Choroid plexus epithelial cell (primary cell): ENCODE data around the gene HEYL.

Experiments used
- DNase-seq: peaks from one replicate; pipeline ENCODE4 v3.0.0-alpha.2; 2010; ENCODE audit warnings: low read depth
- H3K4me3 ChIP-seq: 2 replicates; pipeline ENCODE4 v1.5.1; 2011; ENCODE audit warnings: low read depth, mild to moderate bottlenecking, control low read depth, low read length, moderate library complexity
- TF ChIP-seq, protein P1 (sequence below): conservative IDR thresholded peaks from 2 replicates; pipeline ENCODE4 v1.5.1; 2011; ENCODE audit warnings: low read depth, mild to moderate bottlenecking, control low read depth, inconsistent platforms, low read length, moderate library complexity

Gene HEYL

DNA sequence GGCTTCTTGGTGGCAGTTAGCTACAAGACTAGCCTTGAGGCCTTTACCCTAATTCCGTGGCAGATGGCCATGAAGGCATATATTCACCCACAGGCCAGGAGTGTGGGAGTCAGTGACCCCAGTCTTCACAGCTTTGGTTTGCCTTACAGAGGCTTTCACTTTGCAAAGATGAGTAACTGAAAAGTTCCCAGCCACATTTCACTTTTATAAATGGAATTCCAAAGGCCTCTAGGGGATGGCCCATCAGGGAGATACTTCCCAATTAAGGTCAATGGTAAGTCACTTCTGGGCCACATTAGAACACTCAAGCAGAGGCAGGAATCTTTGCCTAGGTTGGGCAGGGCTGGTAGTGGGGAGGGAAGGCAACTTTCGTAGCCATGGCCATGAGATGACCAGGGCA lies 13.1 kb upstream of the HEYL start:
- TF ChIP-seq, protein P1, sequence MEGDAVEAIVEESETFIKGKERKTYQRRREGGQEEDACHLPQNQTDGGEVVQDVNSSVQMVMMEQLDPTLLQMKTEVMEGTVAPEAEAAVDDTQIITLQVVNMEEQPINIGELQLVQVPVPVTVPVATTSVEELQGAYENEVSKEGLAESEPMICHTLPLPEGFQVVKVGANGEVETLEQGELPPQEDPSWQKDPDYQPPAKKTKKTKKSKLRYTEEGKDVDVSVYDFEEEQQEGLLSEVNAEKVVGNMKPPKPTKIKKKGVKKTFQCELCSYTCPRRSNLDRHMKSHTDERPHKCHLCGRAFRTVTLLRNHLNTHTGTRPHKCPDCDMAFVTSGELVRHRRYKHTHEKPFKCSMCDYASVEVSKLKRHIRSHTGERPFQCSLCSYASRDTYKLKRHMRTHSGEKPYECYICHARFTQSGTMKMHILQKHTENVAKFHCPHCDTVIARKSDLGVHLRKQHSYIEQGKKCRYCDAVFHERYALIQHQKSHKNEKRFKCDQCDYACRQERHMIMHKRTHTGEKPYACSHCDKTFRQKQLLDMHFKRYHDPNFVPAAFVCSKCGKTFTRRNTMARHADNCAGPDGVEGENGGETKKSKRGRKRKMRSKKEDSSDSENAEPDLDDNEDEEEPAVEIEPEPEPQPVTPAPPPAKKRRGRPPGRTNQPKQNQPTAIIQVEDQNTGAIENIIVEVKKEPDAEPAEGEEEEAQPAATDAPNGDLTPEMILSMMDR: no peak
- DNase-seq: no peak
- H3K4me3 ChIP-seq: no peak overlapping the region

DNA sequence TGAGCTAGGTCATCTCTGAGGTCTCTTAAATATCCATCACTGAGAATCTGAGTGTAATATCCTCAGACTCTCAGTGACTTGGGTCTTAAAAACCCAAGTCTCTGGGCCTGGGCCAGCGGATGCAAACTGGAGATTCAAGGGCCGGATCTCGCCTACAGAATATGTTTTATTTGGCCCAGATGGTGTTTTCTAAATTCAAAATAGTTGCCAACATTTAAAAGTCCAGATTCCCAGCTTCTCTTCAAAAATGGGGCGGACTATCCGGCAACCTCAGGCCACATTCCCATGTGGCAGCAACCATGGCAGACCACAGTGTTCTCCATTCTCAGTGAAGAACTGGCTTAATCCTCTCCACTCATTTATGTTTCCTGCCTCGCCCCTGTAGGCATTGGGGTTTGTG lies 12.7 kb upstream of the HEYL start:
- no peak overlapping the region for H3K4me3 ChIP-seq
- TF ChIP-seq, protein P1: no peak
- DNase-seq: no peak

DNA sequence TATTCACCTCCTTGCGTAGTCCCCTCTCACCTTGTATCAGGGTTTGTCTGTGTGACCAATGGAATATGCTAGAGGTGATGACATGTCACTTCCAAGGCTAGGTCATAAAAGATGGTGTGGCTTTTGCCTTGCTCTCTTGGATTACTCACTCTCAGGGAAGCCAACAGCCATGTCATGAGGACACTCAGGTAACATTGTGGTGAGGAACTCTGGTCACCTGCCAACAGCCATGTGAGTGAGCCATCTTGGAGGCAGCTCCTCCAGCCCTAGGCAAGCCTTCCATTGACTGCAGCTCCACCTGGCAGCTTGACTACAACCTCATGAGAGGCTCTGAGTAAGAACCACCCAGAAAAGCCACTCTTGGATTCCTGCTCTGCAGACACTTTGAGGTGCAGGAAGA lies 11.0 kb upstream of the HEYL start:
- no peak for DNase-seq
- no peak overlapping the region for H3K4me3 ChIP-seq
- TF ChIP-seq, protein P1: no peak

DNA sequence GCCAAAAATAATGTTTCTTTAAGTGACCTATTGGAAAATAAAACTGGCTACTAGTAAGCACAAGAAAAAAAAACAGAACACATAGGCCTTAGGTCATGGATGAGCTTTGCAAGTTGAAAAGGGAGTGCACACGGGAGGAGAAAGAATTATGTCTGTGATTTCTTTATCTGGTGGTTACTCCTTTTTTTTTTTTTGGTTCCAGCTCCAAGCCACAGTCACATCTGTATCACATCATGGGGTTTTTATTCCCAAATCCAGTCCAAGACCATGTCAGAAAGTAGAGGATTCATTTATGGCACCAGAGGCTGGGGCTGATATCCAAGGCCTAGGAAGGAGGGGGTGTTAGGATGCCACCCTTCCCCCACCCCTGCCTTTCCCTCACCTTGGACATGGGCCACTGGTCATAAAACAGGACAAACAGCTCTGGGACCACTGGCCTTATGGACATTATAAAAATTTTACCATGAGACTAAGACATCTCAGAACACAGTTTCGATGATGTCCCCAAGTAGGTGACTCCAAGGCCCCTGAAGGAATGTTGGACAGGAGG lies 10.3 kb upstream of the HEYL start:
- TF ChIP-seq, protein P1: no peak
- no peak for DNase-seq
- H3K4me3 ChIP-seq: no peak overlapping the region

DNA sequence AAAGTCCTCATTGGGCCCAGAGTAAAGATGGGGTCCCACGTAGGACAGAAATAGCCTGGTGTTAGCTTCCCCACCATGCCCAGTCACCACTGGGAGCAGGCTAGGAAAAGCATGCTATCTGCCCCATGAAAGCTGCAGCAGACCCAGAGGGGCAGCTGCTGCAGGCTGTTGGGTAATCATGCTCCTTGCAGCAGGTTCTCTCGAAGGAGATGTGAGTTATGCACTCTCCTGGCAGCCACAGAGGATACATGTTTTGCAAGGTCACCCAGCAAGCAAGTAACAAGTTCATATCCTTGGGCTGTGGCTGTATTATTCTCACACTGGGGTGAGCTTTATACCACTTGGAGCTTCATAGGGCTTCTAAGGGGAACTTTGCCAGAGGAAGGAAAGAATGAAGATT lies 9.1 kb upstream of the HEYL start:
- TF ChIP-seq, protein P1: no peak
- H3K4me3 ChIP-seq: no peak overlapping the region

DNA sequence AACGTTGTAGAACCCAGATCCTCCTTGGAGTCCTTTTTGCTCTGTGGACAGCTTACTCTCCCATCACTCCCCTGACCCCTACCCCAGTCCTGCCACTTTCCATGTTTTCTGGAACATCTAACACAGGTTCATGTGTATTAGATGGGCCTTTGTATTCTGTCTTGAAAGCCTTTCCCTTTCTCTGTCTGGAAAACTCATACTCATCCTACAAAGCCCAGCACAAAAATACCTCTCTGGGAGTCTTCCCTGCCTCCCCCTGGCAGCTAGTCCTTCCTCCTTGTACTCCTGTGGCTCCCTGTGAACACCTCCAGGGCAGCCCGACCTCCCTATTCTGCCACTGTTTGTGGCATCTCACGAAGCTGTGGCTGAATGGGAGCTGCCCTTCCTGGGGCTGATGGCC lies 7.8 kb upstream of the HEYL start:
- no peak overlapping the region for H3K4me3 ChIP-seq
- TF ChIP-seq, protein P1: no peak
- DNase-seq: no peak

More for the DNA sequence above, 9.1 kb upstream of the HEYL start:
- peak; percentile 61 for DNase-seq

DNA sequence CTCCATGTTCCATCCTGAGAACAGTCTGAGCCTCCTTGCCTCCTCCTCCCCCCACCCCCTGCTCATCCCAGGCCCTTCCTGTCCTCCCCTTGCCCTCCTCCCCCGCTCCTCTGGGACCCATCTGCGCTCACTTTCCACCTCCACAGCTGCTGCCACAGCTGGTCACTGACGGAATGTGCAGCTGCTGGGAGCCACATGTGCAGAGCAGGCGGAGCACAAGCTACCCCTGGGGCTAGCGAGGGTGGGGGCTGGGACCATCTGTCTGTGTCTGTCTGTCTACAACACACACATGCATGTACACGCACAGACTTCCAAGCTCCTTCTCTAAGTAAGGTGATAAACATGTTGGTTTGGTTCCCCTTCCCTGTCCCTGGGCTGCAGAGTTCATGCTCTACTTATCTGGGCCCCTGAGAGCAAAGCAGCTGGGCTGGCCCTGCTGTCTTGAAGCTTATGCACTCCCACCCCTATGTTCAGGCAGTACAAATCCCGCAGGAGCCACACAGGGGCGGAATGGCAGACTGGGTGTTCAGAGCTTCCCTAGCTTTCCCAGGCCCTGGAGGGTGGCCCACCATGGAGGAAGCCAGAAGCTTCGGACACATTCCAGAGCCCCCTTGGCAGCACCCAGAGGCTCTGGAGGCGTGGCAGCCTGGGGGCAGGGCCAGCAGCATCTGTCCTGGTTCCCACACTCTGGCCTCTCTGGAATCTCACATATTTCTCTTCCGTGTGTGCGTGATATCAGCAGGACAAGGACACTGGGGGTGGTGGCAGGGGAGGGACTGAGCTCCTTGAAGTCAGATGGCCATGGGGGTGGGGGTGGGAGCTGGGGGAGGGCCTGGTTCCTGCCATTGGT lies 7.0 kb upstream of the HEYL start:
- H3K4me3 ChIP-seq: no peak overlapping the region
- TF ChIP-seq, protein P1: no peak
- DNase-seq: peak; percentile 81
